GM19025 (cell line): ENCODE measurements around the gene ARMC3.
"Not testable (repeated sequence)": the region's sequence is repeated elsewhere in the genome, so short reads cannot be mapped to it uniquely, and the experiment has no call there.

Source experiments
- ATAC-seq: cut with Tn5 transposase; IDR thresholded peaks from one replicate; pipeline ENCODE4 v1.9.1; 2021; ENCODE audit warnings: mild to moderate bottlenecking, low read depth, moderate library complexity; ENCODE audit not compliant: unreplicated experiment

The ARMC3 gene

GRCh38 chr10:23038172-23038571 lies 110.3 kb downstream of the ARMC3 start:
- ATAC-seq = no peak

- no peak for ATAC-seq
These were observed 112.1 kb downstream of the ARMC3 start for GRCh38 chr10:23040002-23040401.

DNA sequence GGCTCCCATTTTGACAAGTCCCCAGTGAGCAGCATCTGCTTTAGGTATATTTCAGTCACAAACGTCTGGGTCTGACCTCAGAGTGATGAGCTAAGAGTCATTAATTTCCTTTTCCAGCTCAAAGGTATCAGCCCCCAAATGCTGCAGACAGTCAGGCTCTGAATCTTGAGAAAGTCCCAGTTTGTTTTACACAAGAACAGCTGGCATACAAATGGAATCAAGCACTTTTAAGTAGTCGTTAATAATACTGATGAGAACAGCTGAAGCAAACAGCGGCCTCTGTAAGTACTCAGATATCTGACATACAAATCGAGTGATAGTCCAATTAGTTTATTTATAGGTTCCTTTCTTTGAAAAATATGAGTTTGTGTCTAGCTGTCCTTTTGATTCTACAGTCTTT lies 118.2 kb downstream of the ARMC3 start:
- ATAC-seq = no peak

DNA sequence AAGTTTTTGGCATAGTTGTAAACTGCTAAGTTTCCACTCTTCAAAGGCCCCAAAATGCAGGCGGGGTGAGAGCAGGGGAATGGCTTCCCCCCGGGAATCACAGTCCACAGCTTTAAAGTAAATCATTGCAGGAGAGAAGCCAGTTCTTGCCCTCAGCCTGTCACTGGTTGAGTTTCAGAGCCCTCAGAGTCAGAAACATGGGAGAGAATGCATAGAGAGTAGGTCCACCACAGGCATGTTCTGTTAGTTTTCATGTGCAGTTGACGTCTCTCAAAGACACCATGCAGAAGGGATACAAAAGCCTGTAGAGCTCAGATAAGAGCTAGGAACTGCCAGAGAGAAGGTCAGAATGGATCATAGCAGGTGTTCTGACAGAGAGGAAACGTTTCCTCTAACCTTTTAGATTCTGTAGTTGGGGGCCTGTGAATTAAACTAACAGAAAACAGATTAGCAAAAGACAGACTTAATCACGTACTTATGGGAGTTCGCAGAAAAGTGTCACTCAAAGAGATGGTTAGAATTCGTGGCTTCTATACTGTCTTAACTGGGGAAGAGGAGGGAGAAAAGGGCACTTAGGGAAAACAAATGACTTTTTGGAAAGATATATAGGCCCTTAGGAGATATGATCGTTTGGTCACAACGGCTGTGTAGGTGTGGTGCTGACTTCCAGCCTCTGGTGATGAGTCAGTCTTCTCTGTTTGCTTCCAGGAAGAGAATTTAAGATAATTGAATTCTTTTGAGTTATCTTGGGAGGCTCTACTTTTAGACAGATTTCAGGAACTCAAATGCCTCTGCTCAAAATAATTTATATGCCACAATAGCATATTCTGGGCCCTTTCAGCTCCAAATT lies 119.6 kb downstream of the ARMC3 start:
- no peak for ATAC-seq

DNA sequence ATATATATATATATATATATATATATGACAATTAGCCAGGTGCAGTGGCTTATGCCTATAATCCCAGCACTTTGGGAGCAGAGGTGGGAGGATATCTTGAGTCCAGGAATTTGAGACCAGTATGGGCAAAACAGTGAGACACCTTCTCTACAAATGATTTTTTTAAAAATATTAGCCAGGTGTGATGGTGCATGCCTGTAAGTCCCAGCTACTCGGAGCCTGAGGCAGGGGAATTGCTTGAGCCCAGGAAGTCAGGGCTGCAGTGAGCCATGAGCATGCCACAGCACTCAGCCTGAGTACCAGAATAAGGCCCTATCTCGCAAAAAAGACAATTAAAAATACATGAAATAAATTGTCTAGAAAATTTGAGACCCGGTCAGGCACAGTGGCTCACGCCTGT lies 120.3 kb downstream of the ARMC3 start:
- ATAC-seq = no peak

DNA sequence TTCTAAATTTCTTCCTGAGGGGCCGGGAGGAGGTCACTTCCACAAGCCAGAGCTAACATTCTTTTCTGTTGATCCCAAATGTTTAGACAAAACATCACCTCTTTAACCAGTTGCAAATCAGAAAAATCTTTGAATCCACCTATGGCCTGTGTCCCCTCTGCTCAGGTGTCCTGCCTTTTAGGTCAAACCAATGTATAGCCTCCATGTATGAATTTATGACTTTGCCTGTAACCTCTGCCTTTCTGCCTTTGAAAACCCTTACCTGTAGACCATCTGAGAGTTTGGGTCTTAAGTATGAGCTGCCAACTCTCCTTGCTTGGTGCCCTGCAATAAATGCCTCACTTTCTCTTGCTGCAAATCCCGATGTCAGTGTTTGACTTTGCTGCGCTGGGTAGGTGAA lies 123.4 kb downstream of the ARMC3 start:
- no peak for ATAC-seq

DNA sequence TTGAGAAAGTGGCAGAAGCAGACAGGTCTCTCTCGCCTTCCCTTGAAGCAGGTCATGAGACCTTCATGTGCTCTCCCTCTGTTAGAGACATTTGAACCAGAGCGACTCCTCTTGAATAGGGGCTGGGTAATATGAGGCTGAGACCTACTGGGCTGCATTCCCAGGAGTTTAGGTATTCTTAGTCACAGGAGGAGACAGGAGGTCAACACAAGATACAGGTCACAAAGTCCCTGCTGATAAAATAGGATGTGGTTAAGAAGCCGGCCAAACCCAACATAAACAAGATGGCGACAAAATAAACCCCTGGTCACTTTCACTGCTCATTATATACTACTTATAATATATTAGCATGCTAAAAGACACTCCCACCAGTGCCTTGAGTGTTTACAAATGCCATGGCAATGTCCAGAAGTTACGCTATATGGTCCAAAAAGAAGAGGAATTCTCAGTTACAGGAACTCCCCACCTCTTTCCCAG lies 124.0 kb downstream of the ARMC3 start:
- ATAC-seq = no peak

- no peak for ATAC-seq
These were observed 125.2 kb downstream of the ARMC3 start for GRCh38 chr10:23053036-23053435.

DNA sequence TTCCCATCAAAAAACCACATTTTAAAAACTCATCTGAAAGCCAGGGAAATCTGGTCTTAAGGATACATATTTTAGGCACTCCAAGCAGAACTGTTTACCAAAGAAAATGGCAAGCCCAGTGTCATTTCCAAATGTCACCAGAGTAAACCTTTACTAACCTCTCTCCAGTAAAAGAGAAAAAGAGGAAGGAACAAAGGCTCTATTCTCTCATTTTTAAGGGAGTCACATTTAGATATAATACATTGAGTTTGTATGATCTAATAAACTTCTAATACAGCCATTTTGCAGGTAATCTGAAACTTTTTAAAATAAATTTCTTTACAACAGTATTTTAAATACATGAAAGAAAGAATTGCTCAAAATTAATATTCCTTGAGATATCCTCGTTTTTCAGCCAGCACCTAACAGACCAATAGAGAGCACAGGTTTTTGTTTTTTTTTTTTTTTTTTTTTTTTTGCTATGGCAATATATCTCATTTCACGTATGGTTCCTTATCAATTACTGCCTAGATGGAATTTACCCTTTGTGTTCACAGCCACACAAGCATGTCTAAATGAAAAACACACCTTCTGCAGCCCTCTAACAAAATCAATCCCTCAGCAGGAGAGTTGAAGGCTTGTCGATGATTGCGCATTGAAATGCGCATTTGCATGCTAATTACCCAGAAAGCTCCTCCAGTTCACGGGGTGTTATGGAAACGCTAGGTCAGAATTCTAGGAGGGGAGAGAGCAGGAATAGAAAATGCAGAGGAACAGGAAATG lies 127.8 kb downstream of the ARMC3 start:
- no peak for ATAC-seq

- ATAC-seq = no peak
These were observed 128.3 kb downstream of the ARMC3 start for GRCh38 chr10:23056186-23056579.

- ATAC-seq = no peak
These were observed 130.5 kb downstream of the ARMC3 start for GRCh38 chr10:23058366-23058765.

GRCh38 chr10:23060918-23061317 lies 133.1 kb downstream of the ARMC3 start:
- ATAC-seq = no peak

GRCh38 chr10:23063045-23063972 lies 135.5 kb downstream of the ARMC3 start:
- no peak for ATAC-seq

- ATAC-seq = no peak
These were observed 136.3 kb downstream of the ARMC3 start for GRCh38 chr10:23063973-23064812.

- ATAC-seq = not testable (repeated sequence)
These were observed 136.9 kb downstream of the ARMC3 start for GRCh38 chr10:23064813-23065114.

DNA sequence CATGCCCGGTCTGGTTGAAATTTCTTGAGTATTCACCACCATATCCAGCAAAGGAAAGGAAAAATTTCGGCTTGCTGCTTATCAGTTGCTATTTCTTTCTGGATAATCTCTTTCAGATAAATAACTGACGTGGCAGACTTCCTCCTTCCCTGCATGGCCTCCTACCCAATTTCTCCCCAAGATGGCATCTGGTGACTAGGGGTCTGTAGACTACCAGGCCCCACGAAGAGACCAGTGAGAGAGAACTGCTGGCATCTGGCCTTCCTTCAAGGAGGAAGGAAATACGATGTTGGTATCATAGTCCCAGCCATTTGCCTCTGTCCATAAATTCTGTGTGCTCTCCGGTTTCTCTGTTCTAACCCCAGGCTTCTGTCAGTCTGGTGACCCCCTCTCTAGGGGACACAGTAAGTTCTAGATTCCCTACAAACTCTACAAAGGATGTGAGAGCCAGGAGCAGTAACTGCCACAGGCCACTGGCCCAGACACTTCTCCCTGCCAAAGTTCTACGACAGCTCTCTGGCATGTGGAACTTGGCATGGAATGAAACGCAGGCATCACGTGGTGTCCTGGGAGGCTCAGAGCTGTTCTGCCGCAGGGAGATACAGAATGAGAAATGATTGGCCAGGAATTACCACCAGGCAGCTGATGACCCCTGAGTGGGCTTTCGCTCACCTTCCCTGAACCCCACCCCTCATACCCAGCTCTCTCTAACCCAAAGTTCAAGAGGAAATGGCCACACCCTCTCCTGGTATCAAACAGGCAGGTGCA lies 137.5 kb downstream of the ARMC3 start:
- no peak for ATAC-seq

- ATAC-seq = no peak
These were observed 139.5 kb downstream of the ARMC3 start for GRCh38 chr10:23067337-23067736.

- peak; percentile 33 for ATAC-seq
These were observed 140.3 kb downstream of the ARMC3 start for GRCh38 chr10:23067939-23068775.
